Activated CD4-positive, CD25-positive, alpha-beta regulatory T cell (primary cell): ENCODE data around the gene INTS2.
"Not testable (repeated sequence)": the region's sequence is repeated elsewhere in the genome, so short reads cannot be mapped to it uniquely, and the experiment has no call there.

Experiments used
- DNase-seq, 4 experiments: peaks; one replicate each; lab custom pipeline; 2025; lab: John Stamatoyannopoulos, UW

INTS2 gene

GRCh38 chr17:61927208-61928100 lies at the start of gene INTS2:
Gene INTS2, minus strand, starts transcription at chr17:61927982. Its CDS starts 1,338 bp downstream, at chr17:61926644.
- DNase-seq: peak; percentile 86 to 91 (median 88)

- DNase-seq: no peak
Measured at GRCh38 chr17:61974115-61974514, 46.3 kb upstream of the INTS2 start.

GRCh38 chr17:61972311-61972710 lies 44.5 kb upstream of the INTS2 start:
- DNase-seq: no peak

- no peak for DNase-seq
Measured at GRCh38 chr17:61970030-61970429, 42.2 kb upstream of the INTS2 start.

GRCh38 chr17:61968757-61969156 lies 41.0 kb upstream of the INTS2 start:
- DNase-seq: no peak

- DNase-seq: no peak
Measured at GRCh38 chr17:61967729-61968128, 39.9 kb upstream of the INTS2 start.

- DNase-seq: no peak
Measured at GRCh38 chr17:61966191-61966590, 38.4 kb upstream of the INTS2 start.

GRCh38 chr17:61955619-61956018 lies 27.8 kb upstream of the INTS2 start:
- no peak for DNase-seq

GRCh38 chr17:61947367-61948078 lies 19.7 kb upstream of the INTS2 start:
- no peak for DNase-seq

GRCh38 chr17:61946359-61946758 lies 18.6 kb upstream of the INTS2 start:
- DNase-seq: no peak

GRCh38 chr17:61943117-61943516 lies 15.3 kb upstream of the INTS2 start:
- no peak for DNase-seq

- DNase-seq: no peak
Measured at GRCh38 chr17:61942085-61942484, 14.3 kb upstream of the INTS2 start.

GRCh38 chr17:61928101-61928436 lies 287 bp upstream of the INTS2 start:
- DNase-seq: no peak

GRCh38 chr17:61926826-61927207 lies 965 bp downstream of the INTS2 start:
- no peak for DNase-seq

- not testable (repeated sequence) for DNase-seq
Measured at GRCh38 chr17:61915162-61915561, 12.6 kb downstream of the INTS2 start.

- no peak for DNase-seq
Measured at GRCh38 chr17:61908292-61909037, 19.3 kb downstream of the INTS2 start.

- DNase-seq: no peak
Measured at GRCh38 chr17:61907361-61907760, 20.4 kb downstream of the INTS2 start.

GRCh38 chr17:61904094-61904710 lies 23.6 kb downstream of the INTS2 start:
- peak in 2 of 4 experiments; percentile 4 to 6 for DNase-seq

- no peak for DNase-seq
Measured at GRCh38 chr17:61903251-61903650, 24.5 kb downstream of the INTS2 start.

- DNase-seq: no peak
Measured at GRCh38 chr17:61897548-61898180, 30.1 kb downstream of the INTS2 start.

- no peak for DNase-seq
Measured at GRCh38 chr17:61895391-61895790, 32.4 kb downstream of the INTS2 start.

- DNase-seq: not testable (repeated sequence)
Measured at GRCh38 chr17:61894310-61894709, 33.5 kb downstream of the INTS2 start.
